GM12874 (cell line): ENCODE results near the gene TMEM185B.

Source experiments
- TF ChIP-seq, protein P1 (sequence below): IDR thresholded peaks from 2 replicates; pipeline ENCODE4 v1.5.1; 2011; ENCODE audit warnings: low read depth, mild to moderate bottlenecking, control low read depth, low read length, moderate library complexity; ENCODE audit not compliant: insufficient read depth

TMEM185B gene

DNA sequence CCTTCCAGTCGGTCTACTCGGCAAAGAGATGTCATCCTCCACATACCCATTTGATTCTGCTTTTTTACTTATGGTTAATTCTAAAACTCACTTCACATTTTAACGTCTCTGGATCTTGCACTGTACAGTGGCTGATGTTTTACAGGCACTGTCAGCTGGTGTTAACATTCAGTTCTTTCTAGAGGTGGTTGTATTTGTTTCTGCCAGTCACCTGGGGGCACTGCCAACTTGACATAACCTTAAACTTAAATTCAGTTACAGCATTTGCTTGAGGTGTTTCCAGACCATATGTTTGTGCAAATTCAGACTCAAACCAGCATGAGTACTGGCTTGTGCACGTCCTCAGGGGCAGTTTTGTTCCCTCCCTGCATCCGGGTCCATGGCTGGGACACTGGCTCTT lies 5.3 kb upstream of the TMEM185B start:
- TF ChIP-seq, protein P1, sequence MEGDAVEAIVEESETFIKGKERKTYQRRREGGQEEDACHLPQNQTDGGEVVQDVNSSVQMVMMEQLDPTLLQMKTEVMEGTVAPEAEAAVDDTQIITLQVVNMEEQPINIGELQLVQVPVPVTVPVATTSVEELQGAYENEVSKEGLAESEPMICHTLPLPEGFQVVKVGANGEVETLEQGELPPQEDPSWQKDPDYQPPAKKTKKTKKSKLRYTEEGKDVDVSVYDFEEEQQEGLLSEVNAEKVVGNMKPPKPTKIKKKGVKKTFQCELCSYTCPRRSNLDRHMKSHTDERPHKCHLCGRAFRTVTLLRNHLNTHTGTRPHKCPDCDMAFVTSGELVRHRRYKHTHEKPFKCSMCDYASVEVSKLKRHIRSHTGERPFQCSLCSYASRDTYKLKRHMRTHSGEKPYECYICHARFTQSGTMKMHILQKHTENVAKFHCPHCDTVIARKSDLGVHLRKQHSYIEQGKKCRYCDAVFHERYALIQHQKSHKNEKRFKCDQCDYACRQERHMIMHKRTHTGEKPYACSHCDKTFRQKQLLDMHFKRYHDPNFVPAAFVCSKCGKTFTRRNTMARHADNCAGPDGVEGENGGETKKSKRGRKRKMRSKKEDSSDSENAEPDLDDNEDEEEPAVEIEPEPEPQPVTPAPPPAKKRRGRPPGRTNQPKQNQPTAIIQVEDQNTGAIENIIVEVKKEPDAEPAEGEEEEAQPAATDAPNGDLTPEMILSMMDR, result no peak

DNA sequence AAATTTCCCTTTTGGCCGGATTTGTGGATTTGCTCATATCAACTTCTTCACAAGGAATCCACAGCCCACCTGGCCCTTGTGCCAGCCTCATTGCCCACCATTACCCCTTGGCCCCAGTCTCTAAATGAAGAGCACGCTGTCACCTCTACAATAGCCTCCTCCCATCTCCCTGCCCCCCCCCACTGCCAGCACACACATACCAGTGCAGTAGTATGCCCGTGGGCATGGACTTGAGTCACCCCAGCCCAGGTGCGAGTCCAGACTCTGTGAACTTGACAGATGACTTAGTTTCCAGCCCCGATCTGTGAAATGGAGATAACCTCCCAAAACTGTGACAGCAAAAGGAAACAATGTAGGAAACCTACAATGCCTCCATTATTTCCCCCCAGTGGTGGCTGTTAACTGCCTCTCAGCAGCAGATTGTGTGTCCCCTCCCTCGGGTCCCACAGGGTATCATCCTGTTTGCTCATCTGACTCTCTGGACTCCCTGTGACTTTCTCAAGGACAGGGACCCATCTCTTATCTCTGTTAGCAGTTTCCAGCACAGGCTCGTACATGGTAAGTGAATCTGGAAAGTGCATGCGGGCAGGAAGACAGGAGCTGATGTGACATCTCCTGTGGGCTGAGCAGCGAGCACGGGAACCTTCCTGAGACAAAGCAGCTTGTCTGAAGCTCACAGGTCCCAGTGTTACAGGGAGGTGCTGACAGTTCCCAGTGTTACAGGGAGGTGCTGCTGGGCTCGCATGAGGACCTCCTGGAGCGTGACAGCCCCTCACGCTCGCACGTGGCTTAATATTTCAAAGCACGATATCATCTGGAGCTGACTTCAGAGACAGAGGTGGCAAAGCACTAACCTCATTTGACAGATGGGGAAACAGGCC lies 4.2 kb upstream of the TMEM185B start:
- TF ChIP-seq, protein P1, result no peak

DNA sequence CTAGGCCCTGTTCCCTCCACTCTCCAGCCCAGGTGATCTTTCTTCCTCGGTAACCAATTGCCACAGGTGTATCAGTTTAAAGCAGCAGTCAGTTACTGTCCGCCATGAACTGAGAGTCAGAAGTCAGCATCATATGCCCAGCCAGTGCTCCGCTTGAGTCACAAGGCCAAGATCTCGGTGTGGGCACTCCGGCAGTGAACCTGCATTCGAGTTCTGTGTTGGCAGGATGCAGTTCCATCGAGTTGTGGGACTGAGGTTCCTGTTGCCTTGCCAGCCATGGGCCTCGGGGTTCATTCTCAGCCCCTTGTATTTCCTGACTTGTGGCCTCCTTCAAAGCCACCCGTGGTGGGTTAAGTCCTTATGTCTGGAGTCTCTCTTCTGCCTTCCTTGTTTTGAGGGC lies 3.1 kb upstream of the TMEM185B start:
- TF ChIP-seq, protein P1, result no peak

DNA sequence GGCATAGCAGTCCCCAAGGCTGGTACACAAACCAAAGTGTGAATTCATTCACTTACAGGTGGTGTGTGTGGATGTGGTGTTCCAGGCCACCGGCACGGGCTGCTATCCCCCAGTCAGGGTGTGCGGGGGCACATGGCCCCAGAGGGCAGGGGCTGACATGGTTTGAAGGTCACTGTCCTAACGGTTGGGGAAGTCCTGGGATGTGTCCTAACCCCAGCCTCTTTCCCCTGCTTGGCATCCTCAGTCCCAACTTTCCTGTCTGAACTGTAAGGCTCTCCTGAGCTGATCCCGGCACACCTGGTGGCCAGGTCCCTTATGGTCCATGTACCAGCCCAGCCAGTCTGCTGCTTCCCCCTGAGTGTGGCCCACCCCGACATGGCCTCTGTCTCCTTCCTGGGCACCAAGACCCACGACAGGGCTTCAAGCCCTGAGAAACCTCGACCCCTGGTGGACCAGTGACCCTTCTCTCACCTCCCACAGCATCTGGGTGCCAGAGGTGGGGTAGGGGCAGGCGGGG lies 2.4 kb upstream of the TMEM185B start:
- TF ChIP-seq, protein P1, result no peak

DNA sequence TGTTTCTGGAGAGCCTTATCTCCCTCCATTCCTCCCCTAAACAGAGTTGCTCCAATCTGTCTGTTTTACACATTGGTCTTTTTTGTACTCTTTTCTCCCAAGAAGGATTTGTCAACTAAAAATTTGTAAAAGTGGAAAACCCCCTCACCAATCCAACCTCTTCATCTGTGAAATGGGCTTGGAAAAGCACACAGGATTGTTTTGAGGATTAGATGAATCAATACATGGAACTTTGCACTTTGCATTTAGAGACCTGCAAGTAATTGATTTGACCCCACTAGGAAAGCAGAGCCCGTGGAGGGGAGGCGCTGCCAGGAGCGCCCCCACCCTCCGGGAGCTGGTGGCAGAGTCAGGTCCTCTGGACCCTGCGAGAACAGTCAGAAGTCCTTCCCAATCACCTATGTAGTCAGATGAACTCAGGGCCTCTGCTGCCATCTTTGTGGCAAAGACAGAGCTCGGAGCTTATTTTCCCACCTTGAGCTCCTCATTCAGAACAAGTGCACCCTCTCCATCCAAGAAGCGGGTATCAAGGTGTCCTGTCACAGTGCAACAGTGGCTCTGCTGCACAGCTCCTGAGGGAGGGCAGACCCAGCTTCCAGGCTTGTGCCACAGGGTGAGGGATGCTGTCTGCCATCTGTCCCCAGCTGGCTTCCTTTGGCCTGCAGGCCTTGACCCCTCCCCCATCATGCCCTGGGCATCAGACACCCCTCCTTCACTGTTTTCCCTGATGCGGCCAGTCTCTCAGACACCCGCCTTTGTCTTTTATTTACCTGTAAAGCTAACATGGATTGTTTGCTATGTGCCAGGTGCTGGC lies 1.7 kb upstream of the TMEM185B start:
- TF ChIP-seq, protein P1, result no peak

DNA sequence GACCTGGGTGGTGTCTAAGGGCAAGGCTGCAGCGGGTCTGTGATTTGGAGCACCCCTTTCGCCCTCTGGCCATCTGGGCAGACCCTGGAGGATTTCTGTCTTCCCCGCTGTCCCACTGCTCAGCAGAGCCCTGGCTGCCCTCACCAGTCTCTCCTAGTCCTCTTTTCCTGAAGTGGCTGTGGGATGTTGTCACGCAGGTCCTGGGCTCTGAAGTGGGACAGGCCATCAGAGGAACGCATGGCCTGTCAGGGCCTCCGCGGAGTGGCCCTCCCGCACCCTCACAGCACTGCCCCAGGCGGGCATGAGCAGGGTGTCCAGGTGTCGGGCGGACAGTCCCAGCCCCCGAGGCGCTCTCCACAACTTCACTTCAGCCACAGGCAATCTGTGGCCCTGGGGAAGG lies 1.1 kb upstream of the TMEM185B start:
- TF ChIP-seq, protein P1, result no peak
